GM23338 (cell line): ENCODE data around the gene CSNK1E.

Source experiments
- CTCF ChIP-seq, 2 experiments: fragments of 200-600 bp in 1 of 2; sonication (generic) in 1 of 2; conservative IDR thresholded peaks; 2 replicates each; pipeline versions ENCODE4 v1.5.1 to v1.6.1; 2016 to 2017; ENCODE audit warnings: antibody characterized with exemption in 2 of 2, low read depth in 2 of 2, mild to moderate bottlenecking in 2 of 2, moderate library complexity in 1 of 2
- JUNB ChIP-seq: IDR thresholded peaks from one replicate; pipeline ENCODE4 v1.6.1; 2016; ENCODE audit warnings: antibody characterized with exemption; ENCODE audit not compliant: unreplicated experiment
- STAT1 ChIP-seq: IDR thresholded peaks from one replicate; pipeline ENCODE4 v1.6.1; 2016; ENCODE audit warnings: antibody characterized with exemption; ENCODE audit not compliant: unreplicated experiment
- ZNF331 ChIP-seq: fragments of 250-450 bp; sonication (Bioruptor Pico); IDR thresholded peaks from 2 replicates; pipeline ENCODE4 v1.5.0; 2020; ENCODE audit warnings: low read depth, mild to moderate bottlenecking, moderate library complexity

- no peak for TF ChIP-seq CTCF (conservative IDR thresholded peaks at IDR 0.05; ENCODE audit: low read depth in 2 of 2)
- TF ChIP-seq STAT1, result no peak
- TF ChIP-seq ZNF331 (CRISPR knock-in tag), result no peak
- no peak for TF ChIP-seq JUNB
Measured at GRCh38 chr22:38346506-38346905, 29.3 kb upstream of the CSNK1E start.
